NCI-H2081 treated with DMSO at 0.1 percent for 48 hours (cell line): ENCODE measurements around the gene SEC24C.
"Not testable (repeated sequence)": the region's sequence is repeated elsewhere in the genome, so short reads cannot be mapped to it uniquely, and the experiment has no call there.

ENCODE experiments used
- DNase-seq: peaks from one replicate; lab custom pipeline; 2025; lab: John Stamatoyannopoulos, UW

Gene SEC24C

DNA sequence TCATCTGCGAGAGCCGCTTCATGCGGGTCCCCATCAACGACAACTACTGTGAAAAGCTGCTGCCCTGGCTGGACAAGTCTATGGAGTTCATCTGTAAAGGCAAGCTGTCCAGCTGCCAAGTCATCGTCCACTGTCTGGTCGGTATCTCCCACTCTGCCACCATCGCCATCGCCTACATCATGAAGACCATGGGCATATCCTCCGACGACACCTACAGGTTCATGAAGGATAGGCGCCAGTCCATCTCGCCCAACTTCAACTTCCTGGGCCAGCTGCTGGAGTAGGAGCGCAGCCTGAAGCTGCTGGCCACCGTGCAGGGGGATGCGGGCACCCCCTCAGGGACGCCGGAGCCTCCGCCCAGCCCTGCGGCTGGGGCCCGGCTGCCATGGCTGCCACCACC, 11.7 kb upstream of the SEC24C start:
- no peak for DNase-seq

DNA sequence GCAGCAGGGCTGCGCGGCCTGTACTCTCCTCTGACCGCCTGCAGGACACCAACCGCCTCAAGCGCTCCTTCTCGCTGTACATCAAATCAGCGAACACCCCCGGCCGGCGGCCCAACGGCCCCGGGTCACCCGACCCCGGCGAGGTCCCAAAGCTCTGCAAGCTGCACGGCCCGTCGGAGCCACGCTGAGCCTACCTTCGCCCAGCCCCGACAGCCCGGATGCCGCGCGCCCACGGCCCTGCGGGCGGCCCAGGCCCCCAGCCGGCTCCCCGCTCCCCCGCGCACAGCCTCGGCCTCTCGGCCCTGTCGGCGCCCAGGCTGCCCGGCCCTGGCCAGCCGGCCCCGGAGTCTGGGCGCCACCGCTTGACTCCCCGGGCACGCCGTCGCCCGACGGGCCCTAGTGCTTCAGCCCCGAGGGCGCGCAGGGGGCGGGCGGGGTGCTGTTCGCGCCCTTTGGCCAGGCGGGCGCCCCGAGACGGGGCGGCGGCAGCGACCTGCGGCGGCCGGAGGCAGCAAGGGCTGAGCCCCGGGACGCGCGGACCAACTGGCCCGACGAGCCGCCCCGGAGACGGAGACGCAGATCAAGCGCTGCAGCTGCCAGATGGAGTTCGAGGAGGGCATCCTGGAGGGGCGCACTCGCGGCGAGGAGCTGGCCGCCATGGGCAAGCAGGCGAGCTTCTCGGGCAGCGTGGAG, 11.1 kb upstream of the SEC24C start:
- DNase-seq: no peak

DNA sequence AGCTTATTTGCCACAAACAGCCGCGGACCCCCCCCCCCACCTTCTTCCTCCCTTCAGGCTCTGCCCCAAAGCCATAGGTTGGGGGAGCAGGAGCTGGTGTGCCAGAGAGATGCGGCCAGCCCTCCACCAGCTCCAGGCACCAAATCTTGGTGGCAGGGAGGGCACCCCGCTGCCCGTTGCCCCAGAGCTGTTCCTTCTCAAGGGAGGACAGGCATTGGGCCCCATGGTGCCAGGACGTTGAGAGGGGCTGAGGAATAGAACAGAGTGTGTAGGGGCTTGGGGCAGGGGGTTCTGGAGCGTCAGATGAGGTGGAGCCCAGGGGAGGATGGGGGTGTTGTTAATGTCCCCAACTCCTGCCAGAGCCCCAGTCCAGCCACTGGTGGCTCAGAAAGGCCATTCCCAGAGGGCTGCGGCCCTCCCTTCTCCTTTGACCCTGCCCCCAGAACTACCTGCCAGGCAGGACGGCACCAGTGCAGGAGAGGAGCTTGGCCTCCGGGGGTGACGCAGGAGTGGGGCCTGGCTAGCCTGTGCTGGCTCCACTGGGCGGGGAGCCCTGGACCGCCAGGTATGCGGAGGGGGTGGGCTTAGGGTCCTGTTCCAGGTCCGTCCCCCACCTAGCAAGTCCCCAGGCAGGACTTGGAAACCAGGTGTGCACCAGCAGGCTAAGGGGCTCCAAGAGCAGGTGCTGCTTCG, 10.0 kb upstream of the SEC24C start:
- DNase-seq: no peak

DNA sequence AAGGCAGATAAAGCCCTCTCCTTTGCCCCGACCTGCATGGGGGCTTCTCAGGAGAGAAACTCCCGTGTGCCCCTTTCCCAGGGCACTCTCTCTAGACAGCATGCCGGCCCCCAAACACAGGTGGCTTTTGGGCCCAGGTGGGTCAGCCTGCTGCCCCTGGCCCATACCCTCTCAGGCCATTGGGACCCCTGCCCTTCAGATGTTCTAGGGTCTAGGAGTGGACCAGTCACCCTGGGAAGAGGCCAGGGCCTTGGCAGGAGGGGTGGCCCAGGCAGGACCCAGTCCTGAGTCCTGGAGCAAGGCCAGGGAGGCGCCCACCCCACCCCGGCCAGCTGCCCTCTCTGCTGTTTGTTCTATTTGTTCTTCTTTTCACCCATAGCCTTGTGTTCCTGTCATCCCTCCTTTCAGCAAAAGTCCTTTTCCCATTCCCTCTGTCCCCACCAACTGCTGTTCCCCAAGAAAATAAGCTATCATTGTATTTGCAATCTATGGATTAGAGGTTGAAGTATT, 9.3 kb upstream of the SEC24C start:
- no peak for DNase-seq

DNA sequence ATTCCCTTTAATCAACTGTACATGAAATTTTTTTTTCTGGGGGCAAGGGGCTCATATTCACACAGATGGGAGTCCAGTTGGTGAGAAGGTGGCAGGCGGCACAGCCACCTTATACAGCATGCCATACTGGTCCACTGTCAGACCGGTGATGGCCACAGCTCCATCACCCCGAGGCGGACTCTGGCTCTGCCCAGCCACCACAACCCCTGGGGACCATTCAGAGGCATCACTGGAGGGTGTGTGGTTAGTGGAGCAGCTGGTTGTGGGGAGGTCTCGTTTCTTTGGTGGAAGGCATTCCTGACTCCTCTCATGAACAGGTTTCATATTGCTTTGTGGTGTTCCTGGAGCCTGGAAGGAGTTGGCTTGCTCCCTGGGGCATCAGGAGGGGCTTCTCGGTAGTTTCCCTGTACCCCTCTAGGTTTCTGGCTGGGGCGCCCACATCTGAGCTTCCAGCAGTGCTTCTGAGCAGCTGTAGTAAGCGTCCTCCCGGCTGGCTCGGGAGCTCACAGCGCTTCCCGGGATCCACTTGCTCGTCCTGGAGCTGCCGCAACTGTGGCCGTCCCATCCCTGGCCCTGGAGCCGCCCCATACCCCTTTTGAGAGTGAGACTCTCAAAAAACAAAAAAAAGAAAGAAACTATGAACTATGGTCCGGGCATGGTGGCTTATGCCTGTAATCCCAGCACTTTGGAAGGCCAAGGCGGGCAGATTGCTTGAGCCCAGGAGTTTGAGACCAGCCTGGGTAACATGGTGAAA, 3.5 kb upstream of the SEC24C start:
- not testable (repeated sequence) for DNase-seq

DNA sequence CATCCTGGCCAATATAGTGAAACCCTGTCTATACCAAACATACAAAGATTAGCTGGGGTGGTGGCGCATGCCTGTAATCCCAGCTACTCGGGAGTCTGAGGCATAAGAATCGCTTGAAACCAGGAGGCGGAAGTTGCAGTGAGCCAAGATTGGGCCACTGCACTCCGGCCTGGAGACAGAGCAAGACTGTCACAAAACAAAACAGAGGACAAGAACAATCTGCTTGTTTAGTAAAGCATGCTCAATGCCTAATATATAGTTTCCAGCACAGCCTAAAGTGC, 1.8 kb upstream of the SEC24C start:
- DNase-seq: no peak

DNA sequence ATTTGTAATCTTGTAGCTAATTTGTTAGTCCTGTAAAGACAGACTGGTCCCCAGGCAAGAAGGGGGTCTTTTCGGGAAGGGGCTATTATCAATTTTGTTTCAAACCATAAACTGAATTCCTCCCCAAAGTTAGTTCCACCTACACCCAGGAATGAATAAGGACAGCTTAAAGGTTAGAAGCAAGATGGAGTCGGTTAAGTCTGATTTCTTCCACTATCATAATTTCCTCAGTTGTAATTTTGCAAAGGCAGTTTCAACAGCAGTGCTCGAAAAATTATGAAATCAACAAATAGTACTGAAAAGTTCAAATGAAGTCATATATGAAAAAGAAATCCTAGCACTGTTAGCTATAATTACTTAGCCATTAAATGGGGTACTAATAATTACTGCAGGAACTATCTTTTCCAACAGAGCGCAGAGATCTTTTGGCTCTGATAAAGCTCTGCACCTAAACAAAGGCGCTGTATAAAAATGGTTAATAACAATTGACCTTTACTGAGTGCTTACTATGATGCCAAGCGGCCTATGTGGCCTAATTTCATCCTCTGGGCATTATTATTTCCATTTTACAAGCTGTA, 756 bp upstream of the SEC24C start:
- DNase-seq: no peak

DNA sequence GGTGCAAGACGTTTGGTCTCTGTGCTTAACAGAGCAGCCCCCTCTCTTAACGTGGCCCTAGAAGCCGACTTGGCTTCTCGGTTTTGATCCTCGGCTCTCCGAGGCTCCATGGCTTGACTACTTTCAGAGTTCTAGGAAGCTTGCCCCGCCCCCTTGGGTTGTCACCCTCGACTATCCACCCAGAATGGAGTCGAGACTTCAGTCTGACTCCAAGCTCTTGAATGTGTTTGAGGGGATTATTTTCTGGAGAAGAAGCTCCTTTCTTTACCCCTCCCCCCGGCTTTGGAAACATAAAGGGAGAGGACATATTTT, 448 bp downstream of the SEC24C start:
- DNase-seq: no peak

DNA sequence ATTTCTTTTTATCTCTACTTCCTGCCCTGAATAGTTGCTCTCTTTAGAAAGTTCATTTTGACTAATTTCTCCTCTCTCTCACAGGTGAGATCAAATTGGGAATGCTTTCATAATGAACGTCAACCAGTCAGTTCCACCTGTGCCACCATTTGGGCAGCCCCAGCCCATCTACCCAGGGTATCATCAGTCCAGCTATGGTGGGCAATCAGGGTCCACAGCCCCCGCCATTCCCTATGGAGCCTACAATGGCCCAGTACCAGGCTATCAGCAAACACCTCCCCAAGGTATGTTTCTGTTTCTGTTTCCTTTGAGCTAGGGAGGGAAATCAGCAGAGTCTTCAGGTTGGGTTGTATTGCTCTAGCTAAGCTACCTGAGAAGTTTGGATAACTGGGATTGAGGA, 2.5 kb downstream of the SEC24C start:
- DNase-seq: no peak

DNA sequence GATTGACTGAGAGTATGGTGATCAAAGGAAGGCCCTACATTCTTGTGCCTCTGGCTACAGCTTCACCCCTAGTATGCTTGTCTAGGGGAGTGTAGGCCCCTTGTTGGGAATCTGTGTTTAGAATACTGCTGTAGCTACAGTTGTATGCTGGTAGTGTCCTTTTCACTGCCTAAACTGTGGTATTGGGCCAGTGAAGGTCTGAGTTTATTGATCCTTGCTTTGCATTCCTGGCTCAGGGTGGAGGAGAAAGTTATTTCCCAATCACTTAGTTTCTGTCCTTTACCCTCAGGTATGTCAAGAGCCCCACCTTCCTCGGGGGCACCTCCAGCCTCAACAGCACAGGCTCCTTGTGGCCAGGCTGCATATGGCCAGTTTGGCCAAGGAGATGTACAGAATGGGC, 6.6 kb downstream of the SEC24C start:
- DNase-seq: no peak

DNA sequence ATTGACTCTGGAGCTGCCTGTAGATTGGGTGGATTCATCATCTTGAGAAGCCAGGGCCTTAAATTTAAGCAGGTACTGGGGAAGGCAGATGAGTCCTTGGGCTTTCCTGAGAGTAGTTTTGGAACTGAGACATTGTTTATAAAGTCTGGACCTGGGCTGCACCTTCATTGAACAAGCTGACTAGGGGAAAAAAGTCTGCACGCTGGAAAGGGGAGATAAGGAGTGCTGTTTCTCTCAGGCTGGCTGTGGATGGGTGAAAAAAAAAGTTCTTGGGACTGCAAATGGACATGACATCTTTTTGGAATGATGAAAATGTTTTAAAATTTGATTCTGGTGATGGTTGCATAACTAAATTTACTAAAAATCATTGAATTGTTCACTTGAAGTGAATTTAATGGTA, 12.0 kb downstream of the SEC24C start:
- DNase-seq: no peak

DNA sequence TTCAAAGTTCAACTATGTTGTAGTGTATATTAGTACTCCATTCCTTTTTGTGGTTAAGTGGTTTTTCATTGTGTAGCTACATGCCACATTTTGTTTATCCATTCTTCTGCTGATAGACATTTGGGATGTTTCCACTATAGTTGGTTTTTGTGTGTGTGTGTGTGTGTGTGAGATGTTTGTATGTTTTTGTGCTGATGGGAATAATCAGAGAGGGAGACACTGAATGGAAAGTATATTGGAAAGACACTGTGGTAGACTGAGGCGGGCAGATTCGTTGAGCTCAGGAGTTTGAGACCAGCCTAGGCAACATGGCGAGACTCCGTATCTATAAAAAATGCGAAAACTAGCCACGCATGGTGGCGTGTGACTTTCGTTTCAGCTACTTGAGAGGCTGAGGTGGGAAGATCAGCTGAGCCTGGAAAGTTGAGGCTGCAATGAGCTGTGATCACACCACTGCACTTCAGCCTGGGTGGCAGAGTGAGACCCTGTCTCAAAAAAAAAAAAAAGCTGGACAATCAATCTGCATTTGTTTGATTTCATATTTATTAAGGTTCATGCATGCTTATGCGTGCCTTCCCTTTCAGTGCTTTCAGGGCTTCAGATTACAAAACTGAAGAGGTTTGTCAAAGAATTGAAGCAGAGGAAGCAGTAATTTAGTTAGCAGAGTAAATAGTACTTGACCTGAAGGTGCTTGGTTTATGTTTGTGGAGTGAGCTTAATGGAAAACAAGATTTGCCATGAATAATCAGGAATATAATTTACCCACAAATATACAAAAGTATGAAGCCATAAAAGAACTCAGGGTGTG, 14.7 kb downstream of the SEC24C start:
- no peak for DNase-seq

DNA sequence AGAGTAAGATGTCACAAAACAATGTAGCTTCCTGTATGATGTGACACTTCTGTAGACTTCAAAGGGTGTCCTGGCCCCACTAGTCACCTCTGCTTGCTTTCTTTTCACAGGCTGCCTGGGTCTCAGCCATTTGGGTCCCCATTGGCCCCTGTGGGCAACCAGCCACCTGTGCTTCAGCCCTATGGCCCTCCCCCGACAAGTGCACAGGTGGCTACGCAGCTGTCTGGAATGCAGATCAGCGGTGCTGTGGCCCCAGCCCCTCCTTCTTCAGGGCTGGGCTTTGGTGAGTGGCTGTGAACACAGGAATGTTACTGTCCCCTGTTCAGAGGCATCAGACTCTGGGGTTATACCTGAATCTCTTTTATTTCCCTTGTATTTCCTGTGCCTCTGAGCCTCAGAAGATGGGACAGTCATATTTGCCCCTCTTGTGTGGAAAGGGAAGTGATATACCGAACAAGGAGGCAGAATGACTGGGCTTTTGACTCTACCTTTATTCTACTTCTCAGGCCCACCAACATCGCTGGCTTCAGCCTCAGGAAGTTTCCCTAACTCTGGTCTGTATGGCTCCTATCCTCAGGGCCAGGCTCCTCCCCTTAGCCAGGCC, 15.4 kb downstream of the SEC24C start:
- no peak for DNase-seq

DNA sequence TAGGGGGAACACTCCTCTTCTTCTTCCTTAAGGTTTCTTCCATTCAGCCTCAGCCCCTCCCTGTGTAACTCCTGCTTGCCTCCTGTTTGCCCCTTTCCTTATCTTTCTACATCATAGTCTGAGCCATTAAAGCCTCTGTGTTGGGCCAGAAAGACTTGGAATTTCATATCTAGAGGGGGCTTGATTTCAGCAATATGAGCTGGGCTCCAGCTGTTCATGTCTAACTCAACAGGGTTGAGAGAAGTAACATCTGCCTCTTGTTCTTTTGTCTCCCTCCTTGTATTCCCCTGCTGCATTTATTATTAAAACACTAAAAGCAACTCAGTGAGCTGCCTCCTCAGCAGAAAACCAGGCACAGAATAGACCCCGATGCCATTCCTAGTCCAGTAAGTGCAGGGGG, 17.6 kb downstream of the SEC24C start:
- DNase-seq: no peak

DNA sequence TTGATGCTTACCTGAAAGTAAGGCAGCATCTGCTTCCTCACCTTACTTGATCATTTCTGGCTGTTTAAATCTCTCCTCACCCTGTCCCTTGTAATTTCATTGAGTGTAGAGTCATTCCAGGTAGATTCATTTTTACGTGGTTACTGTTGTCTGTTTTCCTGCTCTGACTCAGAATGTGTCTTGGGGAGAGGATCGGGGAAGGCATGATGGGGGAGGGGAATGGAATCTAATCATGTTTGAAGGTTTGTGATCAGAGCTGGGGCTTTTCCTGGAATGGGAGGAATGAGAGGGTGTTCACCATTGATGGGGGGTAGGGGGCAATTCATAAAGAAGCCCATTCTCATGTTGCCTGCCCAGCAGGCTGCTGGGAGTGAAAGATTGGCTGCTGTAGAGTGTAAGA, 18.7 kb downstream of the SEC24C start:
- no peak for DNase-seq

DNA sequence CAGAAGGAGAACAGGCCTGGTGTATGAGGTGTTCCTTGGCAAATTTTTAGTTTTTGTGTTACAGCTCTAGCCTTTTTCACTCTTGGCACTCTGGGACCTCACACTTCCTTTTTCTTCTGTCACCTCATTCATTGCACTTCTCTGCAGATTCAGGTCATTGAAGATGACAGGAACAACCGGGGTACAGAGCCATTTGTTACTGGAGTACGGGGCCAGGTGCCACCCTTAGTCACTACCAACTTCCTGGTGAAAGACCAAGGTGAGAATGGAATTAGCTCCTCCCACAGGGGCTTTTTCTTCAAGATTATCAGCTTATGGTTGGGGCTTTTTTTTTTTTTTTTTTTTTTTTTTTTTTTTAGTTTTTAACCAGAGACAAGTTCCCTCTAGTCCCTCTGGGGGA, 19.2 kb downstream of the SEC24C start:
- DNase-seq: no peak

DNA sequence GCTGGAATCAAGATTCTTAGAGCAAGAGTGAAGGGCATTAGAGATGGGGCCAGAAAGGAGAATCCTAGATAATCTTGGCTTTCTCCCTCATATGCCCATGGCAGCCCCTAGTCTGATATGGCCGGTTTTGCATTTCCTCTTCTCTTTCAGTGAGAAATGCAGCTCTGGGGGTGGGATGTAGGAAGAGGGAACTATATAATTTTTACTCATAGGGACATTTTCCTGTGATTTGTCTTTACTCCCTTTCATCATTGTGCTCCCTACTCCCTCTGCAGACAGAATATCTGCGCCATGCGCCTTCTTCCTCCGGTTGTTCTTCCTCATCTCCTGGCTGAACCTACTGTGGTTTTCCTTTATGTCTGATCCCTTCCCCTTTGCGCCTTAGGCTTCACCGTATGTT, 20.9 kb downstream of the SEC24C start:
- no peak for DNase-seq

DNA sequence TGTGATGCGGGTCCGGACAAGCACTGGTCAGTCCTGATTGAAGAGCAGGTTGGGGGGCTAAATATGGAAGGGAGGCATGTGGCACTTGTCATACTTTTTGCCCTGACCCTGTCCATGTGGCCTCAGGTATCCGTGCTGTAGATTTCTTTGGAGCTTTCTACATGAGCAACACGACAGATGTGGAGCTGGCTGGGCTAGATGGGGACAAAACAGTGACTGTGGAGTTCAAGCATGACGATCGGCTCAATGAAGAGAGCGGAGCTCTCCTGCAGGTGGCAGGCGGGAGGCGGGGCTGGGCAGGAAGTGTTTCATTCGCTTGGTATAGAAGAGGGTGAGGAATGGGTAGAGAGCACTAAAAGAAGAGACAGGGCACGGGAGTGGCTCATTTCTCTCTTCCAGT, 24.7 kb downstream of the SEC24C start:
- no peak for DNase-seq

DNA sequence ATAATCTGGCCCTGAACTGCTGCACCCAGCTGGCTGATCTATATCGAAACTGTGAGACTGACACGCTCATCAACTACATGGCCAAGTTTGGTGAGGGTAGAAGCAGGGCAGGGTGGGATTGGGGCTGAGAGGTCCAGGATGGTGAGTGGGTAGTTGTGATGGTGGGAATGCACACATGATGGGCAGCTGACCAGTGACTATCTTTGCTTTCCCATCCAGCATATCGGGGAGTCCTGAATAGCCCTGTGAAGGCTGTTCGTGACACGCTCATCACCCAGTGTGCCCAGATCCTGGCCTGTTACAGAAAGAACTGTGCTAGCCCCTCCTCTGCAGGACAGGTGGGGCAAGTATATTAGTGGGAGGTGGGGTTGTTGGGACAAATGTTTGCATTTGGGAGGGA, 25.2 kb downstream of the SEC24C start:
- DNase-seq: no peak

DNA sequence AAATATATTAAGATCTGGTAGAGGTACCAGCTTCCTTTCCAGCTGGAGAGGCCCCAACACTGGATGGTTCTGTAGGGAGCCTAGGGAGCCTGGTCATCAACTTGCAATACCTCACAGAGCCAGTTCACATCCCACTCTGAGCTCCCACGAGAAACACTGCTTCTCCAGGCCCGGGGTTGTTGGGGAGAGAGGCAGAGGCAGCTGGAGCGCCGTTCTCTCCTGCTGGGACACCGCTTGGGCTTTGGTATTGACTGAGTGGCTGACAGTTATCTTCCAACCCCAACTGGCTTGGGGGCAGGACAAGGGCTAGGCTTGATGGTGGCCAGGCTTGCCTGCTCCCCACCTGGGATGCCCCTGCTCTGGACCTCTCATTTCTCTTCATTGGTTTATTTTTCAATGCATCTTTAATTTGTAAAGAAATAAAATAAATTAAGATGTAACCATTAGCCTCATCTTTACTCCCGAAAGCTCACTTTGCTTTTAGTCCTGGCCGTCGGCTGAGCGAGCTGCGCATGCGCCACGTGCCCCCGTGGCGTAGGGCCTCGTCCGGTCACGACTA, 27.6 kb downstream of the SEC24C start:
- DNase-seq: no peak

DNA sequence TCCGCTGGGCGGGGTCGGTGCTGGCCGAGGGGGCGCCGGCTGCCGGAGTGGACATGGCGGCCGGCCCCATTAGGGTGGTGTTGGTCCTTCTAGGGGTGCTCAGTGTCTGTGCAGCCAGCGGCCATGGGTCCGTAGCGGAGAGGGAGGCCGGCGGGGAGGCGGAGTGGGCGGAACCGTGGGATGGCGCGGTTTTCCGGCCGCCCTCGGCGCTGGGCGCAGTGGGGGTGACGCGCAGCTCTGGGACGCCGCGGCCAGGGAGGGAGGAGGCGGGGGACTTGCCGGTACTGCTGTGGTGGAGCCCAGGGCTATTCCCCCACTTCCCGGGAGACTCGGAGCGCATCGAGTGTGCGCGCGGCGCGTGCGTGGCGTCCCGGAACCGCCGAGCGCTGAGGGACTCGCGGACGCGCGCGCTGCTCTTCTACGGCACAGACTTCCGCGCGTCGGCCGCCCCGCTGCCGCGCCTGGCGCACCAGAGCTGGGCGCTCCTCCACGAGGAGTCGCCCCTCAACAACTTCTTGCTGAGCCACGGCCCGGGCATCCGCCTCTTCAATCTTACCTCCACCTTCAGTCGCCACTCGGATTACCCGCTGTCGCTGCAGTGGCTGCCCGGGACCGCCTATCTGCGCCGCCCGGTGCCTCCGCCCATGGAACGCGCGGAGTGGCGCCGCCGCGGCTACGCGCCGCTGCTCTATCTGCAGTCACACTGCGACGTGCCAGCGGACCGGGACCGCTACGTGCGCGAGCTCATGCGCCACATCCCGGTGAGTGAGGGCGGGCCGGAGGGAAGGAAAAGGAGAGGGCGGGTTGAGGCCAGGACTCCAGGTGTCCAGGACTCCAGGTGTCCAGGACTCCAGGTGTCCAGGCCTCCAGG, 28.3 kb downstream of the SEC24C start:
- no peak for DNase-seq
